ENCODE data around the gene AMN1.

DNA sequence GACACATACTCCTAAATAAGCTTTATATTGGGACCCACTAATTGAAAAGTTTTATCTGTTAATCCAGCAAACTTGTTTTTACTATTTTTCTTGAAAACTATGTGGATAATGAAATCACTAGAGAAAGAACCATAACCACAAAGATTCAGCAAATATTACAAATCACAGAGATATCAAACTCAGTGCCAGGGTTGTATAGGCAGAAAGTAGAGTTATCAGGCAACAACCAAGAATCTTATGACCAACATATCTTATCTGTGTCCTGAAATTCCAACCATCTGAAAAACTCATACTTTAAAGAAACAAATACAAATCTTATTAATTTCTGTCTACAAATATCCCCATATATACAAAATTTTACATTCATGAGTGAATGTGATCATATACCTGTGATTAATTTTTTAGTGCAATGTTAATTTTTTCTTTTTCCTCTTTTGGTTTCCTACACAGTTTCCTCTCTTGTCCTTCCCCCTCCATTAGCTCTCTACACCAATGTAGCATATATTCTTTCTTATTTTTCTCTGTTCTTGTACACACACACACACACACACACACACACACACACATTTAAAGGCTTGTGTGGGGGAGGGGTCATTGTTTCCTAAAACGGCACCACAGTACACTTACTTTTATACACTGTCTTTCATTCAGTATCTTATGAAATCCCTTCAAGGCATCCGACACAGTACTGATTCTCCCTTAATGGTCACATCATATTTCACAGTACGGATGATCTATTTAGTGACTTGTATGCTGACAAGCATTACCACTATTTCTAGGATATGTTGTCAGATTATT is 18.6 kb downstream of the AMN1 start:
- TF ChIP-seq, protein P1, sequence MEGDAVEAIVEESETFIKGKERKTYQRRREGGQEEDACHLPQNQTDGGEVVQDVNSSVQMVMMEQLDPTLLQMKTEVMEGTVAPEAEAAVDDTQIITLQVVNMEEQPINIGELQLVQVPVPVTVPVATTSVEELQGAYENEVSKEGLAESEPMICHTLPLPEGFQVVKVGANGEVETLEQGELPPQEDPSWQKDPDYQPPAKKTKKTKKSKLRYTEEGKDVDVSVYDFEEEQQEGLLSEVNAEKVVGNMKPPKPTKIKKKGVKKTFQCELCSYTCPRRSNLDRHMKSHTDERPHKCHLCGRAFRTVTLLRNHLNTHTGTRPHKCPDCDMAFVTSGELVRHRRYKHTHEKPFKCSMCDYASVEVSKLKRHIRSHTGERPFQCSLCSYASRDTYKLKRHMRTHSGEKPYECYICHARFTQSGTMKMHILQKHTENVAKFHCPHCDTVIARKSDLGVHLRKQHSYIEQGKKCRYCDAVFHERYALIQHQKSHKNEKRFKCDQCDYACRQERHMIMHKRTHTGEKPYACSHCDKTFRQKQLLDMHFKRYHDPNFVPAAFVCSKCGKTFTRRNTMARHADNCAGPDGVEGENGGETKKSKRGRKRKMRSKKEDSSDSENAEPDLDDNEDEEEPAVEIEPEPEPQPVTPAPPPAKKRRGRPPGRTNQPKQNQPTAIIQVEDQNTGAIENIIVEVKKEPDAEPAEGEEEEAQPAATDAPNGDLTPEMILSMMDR (IDR thresholded peaks at IDR 0.05), result no peak
- TF ChIP-seq ZFX (IDR thresholded peaks at IDR 0.05; ENCODE audit: borderline replicate concordance), result no peak
